VCaP (cell line): Measurements from ENCODE around the gene ABCB9.
"Not testable (repeated sequence)": the region's sequence is repeated elsewhere in the genome, so short reads cannot be mapped to it uniquely, and the experiment has no call there.

Source experiments
- H3K27ac ChIP-seq: fragments of 450-650 bp; 2 replicates; pipeline ENCODE4 v1.5.1; 2017
- CTCF ChIP-seq: fragments of 450-650 bp; conservative IDR thresholded peaks from 2 replicates; pipeline ENCODE4 v1.5.1; 2017; ENCODE audit warnings: mild to moderate bottlenecking, moderate library complexity

ABCB9 gene

GRCh38 chr12:122921917-122922316 is 44.3 kb downstream of the ABCB9 start:
- peak overlapping the region; percentile 28; the same call in 1 of the 2 replicates for H3K27ac ChIP-seq
- TF ChIP-seq CTCF: no peak

- no peak for TF ChIP-seq CTCF
- H3K27ac ChIP-seq: no peak overlapping the region
These were observed 45.6 kb downstream of the ABCB9 start for GRCh38 chr12:122920687-122921086.

- TF ChIP-seq CTCF: no peak
- peak overlapping the region; percentile 68 for H3K27ac ChIP-seq
These were observed 47.4 kb downstream of the ABCB9 start for GRCh38 chr12:122918827-122919226.

- H3K27ac ChIP-seq: peak overlapping the region; percentile 68
- TF ChIP-seq CTCF: no peak
These were observed 48.6 kb downstream of the ABCB9 start for GRCh38 chr12:122917507-122918121.

GRCh38 chr12:122909442-122910288 is 56.6 kb downstream of the ABCB9 start:
- TF ChIP-seq CTCF: no peak
- H3K27ac ChIP-seq: no peak overlapping the region

GRCh38 chr12:122908915-122909314 is 57.3 kb downstream of the ABCB9 start:
- no peak for TF ChIP-seq CTCF
- no peak overlapping the region for H3K27ac ChIP-seq

- not testable (repeated sequence) for H3K27ac ChIP-seq
These were observed 61.0 kb downstream of the ABCB9 start for GRCh38 chr12:122905258-122905657.

- no peak overlapping the region for H3K27ac ChIP-seq
- TF ChIP-seq CTCF: no peak
These were observed 62.6 kb downstream of the ABCB9 start for GRCh38 chr12:122903693-122904034.
